Measurements from ENCODE around the gene MCF2L2.
"Not testable (repeated sequence)": the region's sequence is repeated elsewhere in the genome, so short reads cannot be mapped to it uniquely, and the experiment has no call there.

Gene MCF2L2

DNA sequence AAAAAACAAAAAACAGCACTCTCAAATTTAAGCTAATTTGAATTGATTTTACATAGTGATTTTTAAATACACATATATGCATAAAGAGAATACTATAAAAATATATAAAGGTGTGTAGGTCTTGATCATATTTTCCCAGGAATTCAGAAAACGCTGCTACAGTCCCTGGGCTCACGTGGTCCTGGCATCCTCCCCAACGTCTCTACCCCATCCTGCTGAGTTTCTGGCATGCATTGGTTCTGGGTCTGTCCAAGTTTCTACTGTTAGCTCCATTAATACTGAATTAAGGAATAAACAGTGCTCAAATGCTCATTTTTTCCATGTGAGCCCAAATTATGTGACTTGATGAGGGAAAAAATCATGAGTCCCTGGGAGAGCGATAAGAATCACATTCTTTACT is 233.2 kb downstream of the MCF2L2 start:
- no peak for DNase-seq

GRCh38 chr3:183193762-183194689 is 234.4 kb downstream of the MCF2L2 start:
- no peak for DNase-seq

DNA sequence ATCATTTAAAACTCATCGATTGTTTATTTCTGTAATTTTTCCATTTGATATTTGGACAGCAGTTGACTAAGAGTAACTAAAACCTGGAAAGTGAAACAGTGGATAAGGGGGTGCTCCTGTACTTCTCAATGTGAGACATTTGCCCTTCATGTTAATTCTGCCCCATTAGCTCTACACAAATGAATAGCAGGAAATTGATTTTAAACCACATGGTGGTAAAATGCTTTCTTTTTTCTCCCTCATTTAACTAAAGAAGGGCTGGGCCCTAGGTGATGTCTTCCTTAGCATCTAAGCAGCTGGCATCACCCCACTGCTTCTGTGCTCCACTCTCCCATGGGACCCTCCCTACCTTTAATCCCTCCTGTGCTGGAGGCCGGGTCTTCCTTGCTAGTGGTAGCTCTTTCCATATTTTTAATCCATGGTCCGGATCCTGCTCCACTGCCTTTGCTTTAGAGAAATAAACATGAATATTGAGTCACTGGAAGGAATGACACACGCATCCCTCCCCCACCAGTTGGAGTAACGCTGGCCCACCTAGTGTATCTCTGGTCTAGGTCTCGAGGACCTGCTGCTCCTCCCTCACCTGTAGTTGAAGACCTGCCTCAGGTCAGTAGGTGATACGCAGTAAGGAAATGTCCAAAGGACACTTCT is 235.6 kb downstream of the MCF2L2 start:
- no peak for DNase-seq

DNA sequence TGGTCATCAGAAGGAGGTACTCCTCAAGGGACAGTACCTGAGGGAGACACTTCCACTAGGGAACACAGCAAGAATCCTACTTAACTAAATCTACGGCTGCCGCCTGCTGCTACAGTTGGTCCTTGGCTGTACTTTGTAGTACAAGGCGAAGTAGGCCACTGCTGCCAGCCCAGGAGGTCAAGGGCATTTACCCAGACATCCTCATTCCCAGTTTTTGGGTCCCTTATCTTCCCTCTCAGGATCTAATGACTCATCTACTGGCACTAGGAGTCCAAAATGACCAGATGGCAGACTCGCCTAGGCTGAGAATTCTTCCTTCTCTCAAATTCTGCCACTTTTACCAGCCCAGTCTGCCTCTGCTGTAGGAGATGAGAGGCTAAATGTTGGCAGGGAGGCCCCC is 238.8 kb downstream of the MCF2L2 start:
- no peak for DNase-seq

DNA sequence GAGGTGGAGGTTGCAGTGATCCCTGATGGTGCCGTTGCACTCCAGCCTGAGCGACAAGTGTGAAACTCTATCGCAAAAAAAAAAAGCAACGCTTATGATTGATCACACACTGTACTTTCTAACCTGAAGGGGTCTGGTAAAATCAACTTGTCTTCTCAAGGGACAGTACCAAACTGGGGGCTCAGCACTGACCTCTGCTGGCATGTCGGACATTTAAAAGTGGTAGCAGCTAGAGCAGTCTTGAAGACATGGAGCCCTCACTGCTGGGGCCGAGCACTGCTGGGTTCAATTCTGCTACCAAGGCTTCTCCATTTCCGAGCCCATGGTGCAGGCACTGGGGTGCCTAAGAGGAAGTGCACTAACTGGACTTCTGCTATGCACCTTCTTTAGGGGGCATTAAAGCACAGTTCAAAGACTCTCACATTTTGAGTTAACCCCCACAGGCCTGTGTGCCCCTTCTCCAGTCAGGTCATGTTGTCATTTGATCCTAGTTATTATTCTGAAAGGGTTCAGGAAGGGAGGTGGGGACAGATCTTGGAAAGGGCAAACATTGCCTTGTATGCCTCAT is 239.4 kb downstream of the MCF2L2 start:
- DNase-seq = no peak

GRCh38 chr3:183185696-183186095 is 242.7 kb downstream of the MCF2L2 start:
- no peak for DNase-seq

GRCh38 chr3:183182732-183183610 is 245.4 kb downstream of the MCF2L2 start:
- DNase-seq = no peak

- no peak for DNase-seq
These were observed 246.3 kb downstream of the MCF2L2 start for GRCh38 chr3:183182073-183182472.

GRCh38 chr3:183181606-183182005 is 246.8 kb downstream of the MCF2L2 start:
- DNase-seq = no peak

GRCh38 chr3:183180784-183181295 is 247.6 kb downstream of the MCF2L2 start:
- DNase-seq = no peak

DNA sequence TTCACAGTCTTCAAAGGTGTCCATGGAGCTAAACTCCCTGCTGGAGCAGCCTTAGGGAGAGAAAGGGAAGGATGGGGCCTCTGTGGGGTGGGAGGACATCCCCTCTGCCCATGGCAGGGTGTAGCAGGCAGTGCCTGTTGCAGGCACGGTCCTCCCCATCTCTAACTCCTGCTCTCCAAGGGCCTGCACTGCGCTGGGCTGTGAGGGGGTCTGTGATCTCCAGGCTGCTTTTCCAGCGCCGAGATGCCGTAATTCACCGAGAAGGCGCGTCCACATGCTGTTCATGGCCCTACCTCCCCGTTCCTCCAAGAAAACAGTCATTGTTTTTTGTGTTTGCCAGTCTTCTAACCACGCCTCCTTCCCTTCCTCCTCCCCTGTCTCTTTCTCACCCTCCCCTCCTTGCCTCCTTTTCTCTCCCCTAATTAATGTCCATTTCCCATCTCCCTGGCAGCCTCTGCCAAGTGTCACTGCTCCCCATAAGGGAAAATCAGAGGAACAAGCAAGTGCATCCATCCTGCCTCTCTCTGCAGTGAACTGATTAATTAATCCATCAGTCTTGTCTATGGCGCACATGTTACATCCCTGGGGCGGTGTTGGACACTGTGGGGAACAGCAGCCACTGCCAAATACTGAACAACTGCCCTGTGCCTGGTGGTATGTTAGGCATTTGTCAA is 248.2 kb downstream of the MCF2L2 start:
- DNase-seq = no peak

GRCh38 chr3:183179550-183179908 is 248.9 kb downstream of the MCF2L2 start:
- DNase-seq = not testable (repeated sequence)

DNA sequence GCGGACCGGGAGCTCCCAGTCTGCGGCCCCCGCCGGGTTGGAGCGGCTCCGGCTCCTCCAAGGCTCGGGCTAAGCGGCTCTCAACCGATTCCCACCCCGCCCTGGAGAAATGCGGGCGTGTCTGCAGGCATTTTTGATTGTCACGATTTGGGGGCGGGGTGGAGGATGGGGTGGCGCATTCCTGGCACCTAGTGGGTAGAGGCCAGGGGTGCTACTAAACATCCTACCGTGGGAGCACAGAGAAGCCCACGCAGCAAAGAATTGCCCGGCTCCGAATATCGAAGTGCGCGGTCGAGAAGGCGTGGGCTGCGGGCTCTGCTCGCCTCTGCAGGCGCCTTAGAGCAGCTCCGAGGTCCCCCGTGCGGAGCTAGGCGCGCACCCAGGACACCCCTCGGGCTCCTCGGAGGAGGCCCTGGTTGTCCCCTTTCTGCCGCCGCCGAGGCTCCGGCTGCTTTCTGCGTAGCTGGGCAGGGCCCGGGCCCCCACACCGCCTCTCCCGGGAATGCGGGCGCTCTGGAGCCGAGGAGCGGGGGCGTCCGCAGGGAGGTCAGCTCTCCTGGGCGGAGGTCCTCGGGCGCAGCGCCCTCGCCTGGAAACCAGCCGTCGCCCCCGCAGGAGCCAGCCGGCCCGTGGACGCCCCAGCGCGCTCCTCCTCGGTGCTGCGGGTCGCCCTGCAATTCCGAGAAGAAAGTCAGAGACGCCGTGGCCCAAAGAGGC is 249.4 kb downstream of the MCF2L2 start:
- DNase-seq = peak; percentile 66

GRCh38 chr3:183178512-183178832 is 249.9 kb downstream of the MCF2L2 start:
- no peak for DNase-seq

GRCh38 chr3:183172051-183172639 is 256.3 kb downstream of the MCF2L2 start:
- DNase-seq = no peak

DNA sequence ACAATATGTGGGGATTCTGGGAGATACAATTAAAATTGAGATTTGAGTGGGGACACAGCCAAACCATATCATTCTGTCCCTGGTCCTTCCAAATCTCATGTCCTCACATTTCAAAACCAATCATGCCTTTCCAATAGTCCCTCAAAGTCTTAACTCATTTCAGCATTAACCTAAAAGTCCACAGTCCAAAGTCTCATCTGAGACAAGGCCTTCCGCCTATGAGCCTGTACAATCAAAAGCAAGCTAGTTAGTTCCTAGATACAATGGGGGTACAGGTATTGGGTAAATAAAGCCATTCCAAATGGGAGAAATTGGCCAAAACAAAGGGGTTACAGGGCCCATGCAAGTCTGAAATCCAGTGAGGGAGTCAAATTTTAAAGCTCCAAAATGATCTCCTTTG is 260.4 kb downstream of the MCF2L2 start:
- not testable (repeated sequence) for DNase-seq

GRCh38 chr3:183163563-183163962 is 264.9 kb downstream of the MCF2L2 start:
- no peak for DNase-seq

- no peak for DNase-seq
These were observed 266.7 kb downstream of the MCF2L2 start for GRCh38 chr3:183161552-183162336.

GRCh38 chr3:183160616-183161015 is 267.8 kb downstream of the MCF2L2 start:
- DNase-seq = no peak

DNA sequence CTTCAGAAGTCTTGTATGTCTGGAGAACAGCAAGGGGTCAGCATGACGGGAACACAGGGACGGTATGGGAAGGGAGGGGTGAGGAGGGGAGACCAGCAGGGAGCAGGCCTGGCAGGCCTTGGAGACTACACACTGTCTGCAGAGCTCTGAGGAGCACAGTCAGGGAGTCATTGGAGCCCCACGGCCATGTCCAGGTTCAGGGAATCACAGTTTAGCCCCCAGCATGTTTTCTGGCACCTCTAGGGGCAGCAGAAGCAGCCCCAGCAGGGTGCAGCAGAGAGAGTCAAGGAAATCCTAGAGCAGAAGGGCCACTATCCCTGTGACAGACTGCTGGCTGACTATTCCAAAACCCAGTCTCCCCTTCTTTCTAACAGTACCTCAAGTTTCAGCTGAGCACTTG is 269.1 kb downstream of the MCF2L2 start:
- no peak for DNase-seq

Data from right forelimb (tissue), 1 donor.